Measurements from ENCODE around the gene CLEC7A.

DNA sequence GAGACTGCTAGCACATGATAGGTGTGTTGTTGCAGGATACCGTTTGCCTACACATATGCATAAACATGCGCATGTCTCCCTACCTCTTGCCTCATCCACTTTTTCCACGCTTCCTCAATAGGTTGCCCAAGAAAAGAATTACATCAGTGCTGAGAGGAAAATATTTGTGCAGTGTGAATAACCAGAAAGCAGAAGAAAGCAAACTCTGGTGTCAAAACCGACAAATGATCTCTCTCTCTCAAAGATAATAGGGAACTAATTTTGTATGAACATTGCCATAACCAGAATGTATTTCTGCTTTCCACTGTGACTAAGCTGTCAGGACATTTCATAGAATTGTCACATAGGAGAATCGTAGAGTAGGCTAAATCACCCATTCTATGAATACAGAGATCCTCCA, 1.3 kb downstream of the CLEC7A start:
- TF ChIP-seq, protein P1, sequence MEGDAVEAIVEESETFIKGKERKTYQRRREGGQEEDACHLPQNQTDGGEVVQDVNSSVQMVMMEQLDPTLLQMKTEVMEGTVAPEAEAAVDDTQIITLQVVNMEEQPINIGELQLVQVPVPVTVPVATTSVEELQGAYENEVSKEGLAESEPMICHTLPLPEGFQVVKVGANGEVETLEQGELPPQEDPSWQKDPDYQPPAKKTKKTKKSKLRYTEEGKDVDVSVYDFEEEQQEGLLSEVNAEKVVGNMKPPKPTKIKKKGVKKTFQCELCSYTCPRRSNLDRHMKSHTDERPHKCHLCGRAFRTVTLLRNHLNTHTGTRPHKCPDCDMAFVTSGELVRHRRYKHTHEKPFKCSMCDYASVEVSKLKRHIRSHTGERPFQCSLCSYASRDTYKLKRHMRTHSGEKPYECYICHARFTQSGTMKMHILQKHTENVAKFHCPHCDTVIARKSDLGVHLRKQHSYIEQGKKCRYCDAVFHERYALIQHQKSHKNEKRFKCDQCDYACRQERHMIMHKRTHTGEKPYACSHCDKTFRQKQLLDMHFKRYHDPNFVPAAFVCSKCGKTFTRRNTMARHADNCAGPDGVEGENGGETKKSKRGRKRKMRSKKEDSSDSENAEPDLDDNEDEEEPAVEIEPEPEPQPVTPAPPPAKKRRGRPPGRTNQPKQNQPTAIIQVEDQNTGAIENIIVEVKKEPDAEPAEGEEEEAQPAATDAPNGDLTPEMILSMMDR (IDR thresholded peaks at IDR 0.05; ENCODE audit: insufficient read depth, low read depth, low read length) = no peak
- no peak for TF ChIP-seq EZH2 (IDR thresholded peaks at IDR 0.05; ENCODE audit: insufficient read depth, low read length)

Measured in astrocyte (in vitro differentiated cells and primary cell).